HG02970 (cell line): Measurements from ENCODE around the gene CRACDL.
"Not testable (repeated sequence)": the region's sequence is repeated elsewhere in the genome, so short reads cannot be mapped to it uniquely, and the experiment has no call there.

Experiments
- ATAC-seq: cut with Tn5 transposase; IDR thresholded peaks from one replicate; pipeline ENCODE4 v1.9.1; 2021; ENCODE audit warnings: mild to moderate bottlenecking, moderate library complexity, moderate number of reproducible peaks; ENCODE audit not compliant: unreplicated experiment, low FRiP score

CRACDL gene

GRCh38 chr2:98886066-98886554 lies 49.9 kb downstream of the CRACDL start:
- ATAC-seq, result no peak

DNA sequence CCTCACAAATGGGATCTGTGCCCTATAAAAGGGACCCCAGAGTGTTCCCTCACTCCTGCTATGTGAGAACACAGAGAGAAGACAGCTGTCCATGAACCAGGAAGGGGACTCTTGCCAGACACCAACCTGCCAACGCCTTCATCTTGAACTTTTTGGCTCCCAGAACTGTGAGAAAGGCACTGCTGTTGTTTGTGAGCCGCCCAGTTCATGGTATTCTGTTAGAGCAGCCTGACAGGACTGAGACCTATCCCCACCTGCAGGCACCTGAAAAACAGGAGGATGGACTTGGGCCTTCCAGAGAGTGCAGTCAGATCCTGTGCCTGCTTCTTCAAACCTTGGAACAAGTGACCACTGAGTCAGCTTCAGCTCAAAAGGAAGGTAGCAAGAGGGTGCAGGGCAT lies 51.4 kb downstream of the CRACDL start:
- no peak for ATAC-seq

DNA sequence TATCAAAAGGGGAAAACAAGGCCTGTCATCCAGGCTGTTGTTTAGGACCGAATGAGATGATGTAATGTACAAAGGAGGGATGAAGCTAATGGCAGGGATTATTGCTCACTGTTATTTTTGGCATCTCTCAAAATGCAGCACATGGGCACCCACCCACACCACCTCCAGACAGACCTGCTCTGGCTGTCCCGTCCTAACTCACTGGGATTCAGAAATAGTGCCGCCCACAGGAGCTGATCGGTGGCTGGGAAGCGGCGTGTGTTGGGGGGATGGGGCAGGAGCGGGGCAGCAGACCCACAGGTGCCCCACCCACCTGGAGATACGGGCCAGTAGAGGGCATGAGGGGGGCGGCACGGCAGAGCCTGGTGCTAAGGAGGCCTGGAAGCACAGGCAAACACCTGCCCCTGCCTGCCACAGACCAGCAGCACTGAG lies 52.2 kb downstream of the CRACDL start:
- no peak for ATAC-seq

DNA sequence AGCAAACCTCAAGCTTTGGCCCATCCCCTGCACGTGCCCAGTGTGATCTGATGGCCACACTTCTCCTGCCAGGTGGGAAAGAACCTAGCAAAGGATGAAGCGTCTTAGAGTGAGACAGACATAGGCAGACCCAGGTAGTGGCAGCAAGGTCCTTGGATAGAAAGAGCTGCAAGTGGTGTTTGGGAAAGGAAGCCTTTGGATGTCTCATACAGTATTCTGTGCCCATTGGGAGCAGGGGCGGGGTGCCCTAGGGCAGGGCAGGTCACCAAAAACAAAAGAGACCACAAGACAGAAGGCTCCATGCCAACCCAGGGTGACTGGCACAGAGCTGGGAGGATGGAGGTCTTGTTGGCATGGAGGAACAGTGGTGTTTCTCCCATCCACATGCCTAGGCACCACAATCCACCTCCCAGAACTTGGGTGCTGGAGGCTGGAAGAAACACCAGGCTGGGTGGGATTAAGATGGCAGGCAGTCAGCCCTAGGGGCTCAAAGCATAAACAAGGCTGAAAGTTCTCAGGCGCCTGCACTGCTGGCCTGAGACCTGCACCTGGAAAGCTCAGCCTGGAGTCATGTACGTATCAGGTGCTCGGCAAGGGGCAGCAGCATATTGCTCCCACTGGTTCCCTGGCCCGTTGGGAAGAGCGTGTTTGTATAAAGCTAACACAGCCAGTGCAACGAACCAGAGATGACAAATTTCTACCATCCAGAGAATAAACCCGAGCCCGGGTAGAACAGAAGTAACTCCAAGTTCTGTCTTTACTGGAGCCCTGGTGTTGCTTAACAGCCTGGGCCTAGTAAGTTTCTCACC lies 52.9 kb downstream of the CRACDL start:
- no peak for ATAC-seq

GRCh38 chr2:98882368-98882767 lies 53.7 kb downstream of the CRACDL start:
- no peak for ATAC-seq

DNA sequence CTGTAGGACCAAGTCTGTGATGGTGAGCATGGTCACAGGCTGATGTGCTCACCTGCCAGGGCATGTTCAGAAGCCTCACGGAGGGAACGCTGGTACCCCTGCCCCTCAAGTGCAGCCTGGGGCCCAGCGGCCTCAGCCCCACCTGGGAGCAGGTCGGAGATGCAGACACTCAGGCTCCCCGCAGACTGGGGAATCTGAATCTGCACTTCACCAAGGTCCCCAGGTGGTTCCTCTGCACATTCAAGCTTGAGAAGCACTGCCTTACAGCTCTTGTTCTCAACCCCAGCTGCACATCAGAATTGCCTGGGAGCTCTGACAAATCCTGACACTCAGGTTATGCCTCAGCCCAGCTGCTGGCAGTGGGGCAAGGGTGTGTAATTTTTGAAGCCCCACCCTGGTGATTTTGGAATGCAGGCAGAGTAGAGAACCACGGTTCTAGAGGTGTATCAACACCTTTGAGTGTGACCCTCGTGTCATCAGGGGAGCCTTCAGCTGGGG lies 54.8 kb downstream of the CRACDL start:
- no peak for ATAC-seq

DNA sequence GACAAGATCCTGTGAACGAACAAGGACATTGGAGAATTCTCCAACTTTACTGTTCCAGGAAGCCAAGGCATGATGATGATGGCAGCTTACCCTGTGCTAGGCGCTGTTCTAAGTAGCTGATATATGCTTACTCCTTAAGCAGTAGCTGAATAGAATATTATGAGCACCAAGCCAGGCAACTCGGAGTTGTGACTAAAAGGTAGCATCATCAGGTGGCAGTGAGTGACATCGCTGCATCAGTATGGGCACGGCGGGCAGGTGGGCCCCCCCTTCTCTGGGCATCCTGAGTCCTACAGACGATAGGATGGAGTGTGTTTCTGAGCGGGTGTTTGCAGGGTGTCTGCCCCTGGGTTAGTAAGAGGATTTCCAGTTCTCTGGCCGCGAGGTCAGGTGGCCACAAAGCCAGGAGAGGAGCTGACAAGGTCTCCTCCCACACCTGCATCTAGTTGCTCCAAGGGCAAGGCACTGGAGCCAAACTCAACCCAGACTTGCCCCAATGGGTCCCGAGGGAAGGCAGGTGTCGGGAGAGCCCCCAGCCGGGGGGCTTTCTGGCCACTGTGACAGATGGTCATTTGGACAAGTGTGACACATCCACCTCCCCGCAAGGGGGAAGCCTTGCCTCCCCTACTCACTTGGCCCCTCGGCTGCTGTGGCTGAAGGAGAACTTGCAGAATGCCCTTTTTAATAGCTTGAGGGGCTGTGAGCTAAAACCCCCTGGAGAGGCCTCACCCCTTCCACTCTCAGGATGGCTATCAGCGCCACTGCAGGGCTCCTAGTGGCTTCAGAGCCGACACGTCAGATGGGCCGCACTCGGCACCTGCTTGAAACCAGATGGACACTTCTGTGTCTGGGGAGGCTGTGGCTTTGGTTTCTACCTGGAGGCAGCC lies 55.5 kb downstream of the CRACDL start:
- ATAC-seq, result no peak

- ATAC-seq, result not testable (repeated sequence)
Observed at GRCh38 chr2:98877658-98878057, 58.4 kb downstream of the CRACDL start.

- ATAC-seq, result no peak
Observed at GRCh38 chr2:98876741-98877140, 59.3 kb downstream of the CRACDL start.

DNA sequence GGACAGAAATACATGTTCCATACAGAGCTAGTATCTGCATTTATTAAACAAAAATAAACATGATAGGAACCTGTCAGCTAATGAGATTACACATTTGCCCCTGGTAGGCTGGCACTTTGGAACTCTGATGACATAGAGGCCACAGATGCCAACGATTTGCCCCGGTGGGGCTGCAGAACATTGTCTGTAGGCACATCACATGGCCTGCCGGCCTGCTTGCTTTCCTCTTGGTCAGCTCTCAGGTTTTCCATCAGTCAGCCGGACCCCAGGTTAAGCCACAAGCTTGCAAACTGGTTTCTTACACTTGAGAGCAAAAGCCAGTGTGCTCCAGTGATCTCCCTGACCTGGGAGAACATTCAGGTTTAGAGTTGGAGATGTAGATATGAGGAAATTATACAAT lies 60.3 kb downstream of the CRACDL start:
- ATAC-seq, result no peak

DNA sequence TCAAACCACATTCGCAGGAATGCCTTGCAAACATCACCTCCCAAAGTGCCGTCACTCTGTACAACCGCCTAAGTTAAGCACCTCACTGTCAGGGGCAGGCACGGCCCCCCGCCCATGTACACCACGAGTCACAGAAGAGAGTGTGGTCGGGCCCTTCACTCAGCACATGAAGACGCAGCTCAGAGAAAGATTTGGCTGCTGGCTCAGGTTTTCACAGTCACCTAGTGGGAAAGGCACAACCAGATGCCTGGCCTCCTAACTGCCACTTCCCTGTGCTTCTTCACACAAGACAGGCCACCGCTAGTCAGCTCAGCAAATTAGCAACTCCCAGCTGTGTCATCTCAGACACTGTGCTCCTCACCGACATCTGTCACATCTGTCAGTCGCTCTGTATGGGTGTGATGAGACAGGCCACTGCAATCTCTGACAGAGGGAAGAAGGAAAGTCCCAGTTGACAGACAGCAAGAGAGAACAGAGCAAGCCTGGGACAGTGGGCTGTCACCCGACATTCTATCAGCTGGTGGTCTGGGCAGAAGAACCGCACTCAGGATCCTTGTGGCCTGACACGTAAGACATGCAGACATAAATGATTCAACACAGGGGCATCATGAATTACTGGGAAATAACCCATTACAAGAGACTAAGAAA lies 60.8 kb downstream of the CRACDL start:
- ATAC-seq, result no peak

DNA sequence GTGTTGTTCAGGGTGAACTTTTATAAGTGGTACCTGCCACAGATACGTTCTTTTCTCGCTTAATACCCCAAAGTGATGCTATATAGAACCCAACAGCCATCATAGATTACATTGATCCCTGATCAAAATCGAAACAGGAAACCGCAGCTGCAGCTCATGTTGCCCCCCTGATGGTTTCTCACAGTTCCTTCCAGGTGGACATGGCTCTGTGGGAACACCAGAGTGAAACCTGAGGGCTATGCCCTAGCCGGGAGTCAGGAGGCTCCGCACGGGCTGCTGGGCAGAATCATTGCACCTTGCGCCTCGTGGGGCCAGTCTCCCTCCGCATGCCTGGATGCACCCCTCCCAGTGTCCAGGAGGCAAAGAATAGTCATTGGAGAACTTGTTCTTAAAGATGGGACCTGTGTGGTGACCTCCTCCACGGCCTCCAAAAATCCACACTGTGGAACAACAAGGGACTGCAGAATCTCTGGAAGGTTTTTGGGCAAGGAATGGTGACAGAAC lies 61.8 kb downstream of the CRACDL start:
- ATAC-seq, result no peak

DNA sequence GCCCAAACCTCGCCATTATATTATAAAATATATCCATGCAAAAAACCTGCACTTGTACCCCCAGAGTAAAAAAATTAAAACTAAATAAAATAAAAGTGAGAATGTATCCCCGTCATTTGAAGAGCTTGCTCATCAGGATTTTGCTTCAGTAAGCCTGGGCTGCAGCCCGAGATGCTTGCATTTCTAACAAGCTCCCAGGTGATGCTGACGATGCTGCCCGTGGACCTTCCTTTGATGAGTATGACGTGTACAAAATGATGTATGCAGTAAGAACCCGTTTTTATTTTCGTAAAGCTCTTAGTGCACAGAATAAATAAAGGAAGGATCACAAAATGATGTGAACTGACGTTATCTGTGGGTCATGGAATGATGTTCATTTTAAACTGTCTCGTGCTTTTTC lies 63.5 kb downstream of the CRACDL start:
- no peak for ATAC-seq

- no peak for ATAC-seq
Observed at GRCh38 chr2:98871506-98871905, 64.5 kb downstream of the CRACDL start.

- ATAC-seq, result no peak
Observed at GRCh38 chr2:98870516-98871158, 65.4 kb downstream of the CRACDL start.

- ATAC-seq, result no peak
Observed at GRCh38 chr2:98869870-98870269, 66.2 kb downstream of the CRACDL start.

DNA sequence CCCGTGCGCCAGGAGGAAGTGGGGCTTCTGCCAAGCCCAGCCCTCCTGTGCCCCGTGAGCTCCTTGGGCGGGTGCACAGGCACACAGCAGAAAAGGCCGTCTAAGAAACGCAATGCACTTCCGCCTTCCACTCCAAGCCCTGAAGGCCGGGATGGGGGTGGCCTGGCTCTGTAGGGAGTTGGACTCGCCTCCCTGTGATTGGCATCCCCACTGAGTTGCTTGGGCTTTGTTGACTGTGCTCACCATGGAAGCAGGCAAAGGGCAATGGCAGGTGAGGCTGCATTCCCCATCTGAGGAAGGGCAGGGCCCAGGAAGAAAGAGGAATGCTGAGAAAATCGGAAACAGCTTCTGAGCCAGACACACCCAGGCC lies 66.8 kb downstream of the CRACDL start:
- ATAC-seq, result no peak

GRCh38 chr2:98868548-98869271 lies 67.3 kb downstream of the CRACDL start:
- no peak for ATAC-seq

- no peak for ATAC-seq
Observed at GRCh38 chr2:98867539-98868309, 68.3 kb downstream of the CRACDL start.
